Stimulated activated naive CD8-positive, alpha-beta T cell treated with anti-CD3 and anti-CD28 coated beads, Interleukin-15, amount 100 ng/mL, for 72 hours (primary cell): ENCODE measurements around the gene BMP2K.
"Not testable (repeated sequence)": the region's sequence is repeated elsewhere in the genome, so short reads cannot be mapped to it uniquely, and the experiment has no call there.

Experiments
- ATAC-seq: fragments of 150-1000 bp; cut with Tn5 transposase; 2 replicates; pipeline ENCODE4 v1.10.0; 2021; ENCODE audit warnings: mild to moderate bottlenecking, moderate library complexity
- DNase-seq, 2 donors: peaks; one replicate each; pipeline ENCODE4 v3.0.0; 2021 to 2022
- H3K27ac Mint-ChIP-seq, 2 donors: one replicate each; pipeline ENCODE4 v1.8.0; 2022; ENCODE audit warnings: mild to moderate bottlenecking in 2 of 2, mixed read lengths in 2 of 2, moderate library complexity in 2 of 2
- H3K27me3 Mint-ChIP-seq: one replicate; pipeline ENCODE4 v1.8.0; 2022; ENCODE audit warnings: mixed read lengths
- H3K4me1 Mint-ChIP-seq: one replicate; pipeline ENCODE4 v1.8.0; 2022; ENCODE audit warnings: mild to moderate bottlenecking, mixed read lengths
- H3K4me3 Mint-ChIP-seq, 2 donors: one replicate each; pipeline ENCODE4 v1.8.0; 2022; ENCODE audit warnings: mild to moderate bottlenecking in 2 of 2, mixed read lengths in 2 of 2, moderate library complexity in 1 of 2
- H3K9me3 Mint-ChIP-seq, 2 donors: one replicate each; pipeline ENCODE4 v1.8.0; 2022; ENCODE audit warnings: mixed read lengths in 2 of 2

BMP2K gene

GRCh38 chr4:78907638-78908037, 131.5 kb downstream of the BMP2K start:
- Mint-ChIP-seq H3K4me1 (no peaks in the 10 kb centered on the region), H3K27me3 (no peaks in the 10 kb centered on the region), H3K9me3 (no peaks in the 10 kb centered on the region), H3K27ac (no peak overlapping the region), H3K4me3 (no peak overlapping the region)
- ATAC-seq (no peak), DNase-seq (no peak)

GRCh38 chr4:78908974-78909373, 132.8 kb downstream of the BMP2K start:
- ATAC-seq, H3K9me3 Mint-ChIP-seq, H3K27ac Mint-ChIP-seq, H3K4me3 Mint-ChIP-seq, DNase-seq, H3K4me1 Mint-ChIP-seq, H3K27me3 Mint-ChIP-seq: not testable (repeated sequence)

GRCh38 chr4:78910612-78911011, 134.5 kb downstream of the BMP2K start:
- H3K27ac Mint-ChIP-seq, result no peak overlapping the region
- no peak for DNase-seq
- no peaks in the 10 kb centered on the region for H3K27me3 Mint-ChIP-seq
- H3K9me3 Mint-ChIP-seq, result no peaks in the 10 kb centered on the region
- H3K4me3 Mint-ChIP-seq, result no peak overlapping the region
- H3K4me1 Mint-ChIP-seq, result no peaks in the 10 kb centered on the region
- ATAC-seq, result no peak

- Mint-ChIP-seq H3K4me3 (no peak overlapping the region), H3K4me1 (peaks cover 7% of the 10 kb centered on the region), H3K27ac (peak overlapping the region in 1 of 2 donors; percentile 6), H3K27me3 (no peaks in the 10 kb centered on the region), H3K9me3 (no peaks in the 10 kb centered on the region)
- no peak for DNase-seq
- ATAC-seq, result no peak
Measured at GRCh38 chr4:78922207-78922606, 146.1 kb downstream of the BMP2K start.

- no peak overlapping the region for H3K4me3 Mint-ChIP-seq
- ATAC-seq (no peak), DNase-seq (no peak)
Measured at GRCh38 chr4:78923464-78924312, 147.5 kb downstream of the BMP2K start.

GRCh38 chr4:78926826-78927225, 150.7 kb downstream of the BMP2K start:
- no peak for DNase-seq
- Mint-ChIP-seq H3K9me3 (no peaks in the 10 kb centered on the region), H3K27me3 (no peaks in the 10 kb centered on the region), H3K4me3 (no peak overlapping the region), H3K4me1 (peaks cover 7% of the 10 kb centered on the region), H3K27ac (peak overlapping the region in 1 of 2 donors; percentile 4)
- no peak for ATAC-seq

More at GRCh38 chr4:78923464-78924312, 147.5 kb downstream of the BMP2K start:
- Mint-ChIP-seq H3K27me3 (no peaks in the 10 kb centered on the region), H3K4me1 (peaks cover 7% of the 10 kb centered on the region), H3K9me3 (no peaks in the 10 kb centered on the region), H3K27ac (peak overlapping the region in 1 of 2 donors; percentile 61)

- no peak for DNase-seq
- Mint-ChIP-seq H3K9me3 (no peaks in the 10 kb centered on the region), H3K4me3 (no peak overlapping the region), H3K27ac (no peak overlapping the region), H3K4me1 (peaks cover 2% of the 10 kb centered on the region), H3K27me3 (no peaks in the 10 kb centered on the region)
- no peak for ATAC-seq
Measured at GRCh38 chr4:78928835-78929234, 152.7 kb downstream of the BMP2K start.

GRCh38 chr4:78930016-78930629, 154.0 kb downstream of the BMP2K start:
- Mint-ChIP-seq H3K4me1 (peaks cover 11% of the 10 kb centered on the region), H3K27ac (no peak overlapping the region), H3K27me3 (no peaks in the 10 kb centered on the region), H3K9me3 (no peaks in the 10 kb centered on the region), H3K4me3 (no peak overlapping the region)
- DNase-seq (no peak), ATAC-seq (no peak)

GRCh38 chr4:78936989-78937388, 160.8 kb downstream of the BMP2K start:
- ATAC-seq (no peak), DNase-seq (no peak)
- peaks cover 2% of the 10 kb centered on the region for H3K27me3 Mint-ChIP-seq
- H3K4me3 Mint-ChIP-seq, result no peak overlapping the region
- no peak overlapping the region for H3K27ac Mint-ChIP-seq
- H3K4me1 Mint-ChIP-seq, result peaks cover 53% of the 10 kb centered on the region
- no peaks in the 10 kb centered on the region for H3K9me3 Mint-ChIP-seq

GRCh38 chr4:78937837-78938236, 161.7 kb downstream of the BMP2K start:
- H3K27ac Mint-ChIP-seq, result no peak overlapping the region
- ATAC-seq, result no peak
- no peaks in the 10 kb centered on the region for H3K9me3 Mint-ChIP-seq

GRCh38 chr4:78938474-78938867, 162.3 kb downstream of the BMP2K start:
- Mint-ChIP-seq H3K27ac (peak overlapping the region; percentile 91 to 95), H3K9me3 (no peaks in the 10 kb centered on the region), H3K4me3 (peak overlapping the region; percentile 93 to 98), H3K27me3 (peaks cover 17% of the 10 kb centered on the region), H3K4me1 (peaks cover 53% of the 10 kb centered on the region)
- ATAC-seq (no peak), DNase-seq (no peak)

More at GRCh38 chr4:78937837-78938236, 161.7 kb downstream of the BMP2K start:
- Mint-ChIP-seq H3K4me1 (peaks cover 53% of the 10 kb centered on the region), H3K27me3 (peaks cover 10% of the 10 kb centered on the region), H3K4me3 (peak overlapping the region in 1 of 2 donors; percentile 98)
- DNase-seq, result no peak

GRCh38 chr4:78938868-78939666, 162.9 kb downstream of the BMP2K start, which contains the start of gene PAQR3:
PAQR3 (minus strand) TSS chr4:78939438; CDS start chr4:78939224, 214 bp downstream.
- Mint-ChIP-seq H3K4me1 (peaks cover 51% of the 10 kb centered on the region), H3K4me3 (peak within 1 kb of the TSS; percentile 93 to 98), H3K9me3 (no peaks in the 10 kb centered on the region), H3K27me3 (peaks cover 23% of the 10 kb centered on the region), H3K27ac (peak within 1 kb of the TSS; percentile 91 to 95)
- DNase-seq (peak; percentile 83 to 85), ATAC-seq (peak; percentile 95)

- peak overlapping the region; percentile 84 to 93 for H3K4me3 Mint-ChIP-seq
- H3K27me3 Mint-ChIP-seq, result peaks cover 27% of the 10 kb centered on the region
- ATAC-seq (no peak), DNase-seq (no peak)
- peak overlapping the region in 1 of 2 donors; percentile 84 for H3K27ac Mint-ChIP-seq
- no peaks in the 10 kb centered on the region for H3K9me3 Mint-ChIP-seq
- peaks cover 47% of the 10 kb centered on the region for H3K4me1 Mint-ChIP-seq
Measured at GRCh38 chr4:78939667-78940008, 163.5 kb downstream of the BMP2K start.

GRCh38 chr4:78940752-78941151, 164.6 kb downstream of the BMP2K start:
- peak in 1 of 2 donors; percentile 46 for DNase-seq
- Mint-ChIP-seq H3K4me1 (peaks cover 36% of the 10 kb centered on the region), H3K4me3 (peak overlapping the region in 1 of 2 donors; percentile 18), H3K9me3 (no peaks in the 10 kb centered on the region), H3K27me3 (peaks cover 35% of the 10 kb centered on the region), H3K27ac (no peak overlapping the region)
- peak; percentile 63 for ATAC-seq

- ATAC-seq (no peak), DNase-seq (no peak)
- Mint-ChIP-seq H3K27ac (no peak overlapping the region), H3K9me3 (no peaks in the 10 kb centered on the region), H3K27me3 (peaks cover 62% of the 10 kb centered on the region), H3K4me1 (peaks cover 16% of the 10 kb centered on the region), H3K4me3 (no peak overlapping the region)
Measured at GRCh38 chr4:78944381-78944780, 168.2 kb downstream of the BMP2K start.
